Right lobe of liver (tissue), 4 donors: ENCODE results near the gene ZNF451.

Source experiments
- CTCF ChIP-seq, 4 donors: fragments of 200-600 bp in 3 of 4; fragments of 450-650 bp in 1 of 4; IDR thresholded peaks; one replicate each; pipeline versions ENCODE4 v1.5.1 to v1.8.0; 2016 to 2022; ENCODE audit warnings: antibody characterized with exemption in 4 of 4, mild to moderate bottlenecking in 2 of 4
- POLR2A ChIP-seq: fragments of 450-650 bp; IDR thresholded peaks from one replicate; pipeline ENCODE4 v1.6.1; 2017; ENCODE audit warnings: antibody characterized with exemption, mild to moderate bottlenecking
- donor health status: DM: no; HTN: no; CAD: no.
- donor health status: DM: no; HTN: no; CAD: no.
- donor health status: DM: no; HTN: yes; CAD: no.

- TF ChIP-seq CTCF (IDR thresholded peaks at IDR 0.05) (no peak), POLR2A (no peak)
These were observed 23.1 kb downstream of the ZNF451 start for GRCh38 chr6:57113105-57113504.
